ENCODE measurements around the gene KCNJ18.
"Not testable (repeated sequence)": the region's sequence is repeated elsewhere in the genome, so short reads cannot be mapped to it uniquely, and the experiment has no call there.

- not testable (repeated sequence) for TF ChIP-seq CTCF (IDR thresholded peaks at IDR 0.05; ENCODE audit: poor library complexity); EZH2 (IDR thresholded peaks at IDR 0.05; ENCODE audit: borderline replicate concordance)
Measured at GRCh38 chr17:21718971-21719370, 26.6 kb downstream of the KCNJ18 start.
